ENCODE data around the gene RLF.

RLF gene

GRCh38 chr1:40281853-40282252 lies 120.7 kb downstream of the RLF start:
- FAIRE-seq, result no peak

Data from TTC549 (cell line).